GM19468 (cell line): ENCODE measurements around the gene MGRN1.
A peak's percentile ranks its signal among the peaks of the same experiment; 100 is the strongest.

Source experiments
- ATAC-seq: cut with Tn5 transposase; IDR thresholded peaks from one replicate; pipeline ENCODE4 v1.9.1; 2021; ENCODE audit warnings: mild to moderate bottlenecking, moderate library complexity, moderate number of reproducible peaks; ENCODE audit not compliant: unreplicated experiment; ENCODE audit errors: extremely low read depth

MGRN1 gene

GRCh38 chr16:4684058-4684715, 59.6 kb downstream of the MGRN1 start:
- no peak for ATAC-seq

GRCh38 chr16:4684763-4685162, 60.1 kb downstream of the MGRN1 start:
- ATAC-seq, result no peak

- ATAC-seq, result no peak
Measured at GRCh38 chr16:4685292-4685691, 60.7 kb downstream of the MGRN1 start.

GRCh38 chr16:4685776-4686496, 61.3 kb downstream of the MGRN1 start:
- no peak for ATAC-seq

GRCh38 chr16:4686497-4687210, 62.0 kb downstream of the MGRN1 start:
- ATAC-seq, result no peak

GRCh38 chr16:4687416-4687815, 62.8 kb downstream of the MGRN1 start:
- ATAC-seq, result no peak

- no peak for ATAC-seq
Measured at GRCh38 chr16:4687946-4688673, 63.5 kb downstream of the MGRN1 start.

GRCh38 chr16:4688674-4689045, 64.0 kb downstream of the MGRN1 start:
- ATAC-seq, result no peak

GRCh38 chr16:4689091-4689671, 64.6 kb downstream of the MGRN1 start:
- no peak for ATAC-seq

- ATAC-seq, result no peak
Measured at GRCh38 chr16:4689864-4690704, 65.5 kb downstream of the MGRN1 start.

GRCh38 chr16:4690946-4691665, 66.5 kb downstream of the MGRN1 start:
- no peak for ATAC-seq

GRCh38 chr16:4691666-4692412, 67.2 kb downstream of the MGRN1 start:
- no peak for ATAC-seq

- peak; percentile 5 for ATAC-seq
Measured at GRCh38 chr16:4692460-4693295, 68.1 kb downstream of the MGRN1 start.

- peak; percentile 85 for ATAC-seq
Measured at GRCh38 chr16:4693296-4693955, 68.8 kb downstream of the MGRN1 start, which contains the start of gene NUDT16L1. Gene NUDT16L1, plus strand, starts transcription at chr16:4693562. Its CDS starts 165 bp downstream, at chr16:4693727.

GRCh38 chr16:4693956-4694641, 69.5 kb downstream of the MGRN1 start:
- no peak for ATAC-seq
